ENCODE measurements around the gene PGPEP1. TPM values are rescaled to one million over a fixed set of nuclear protein-coding genes. Genes with fewer than 3 reads are reported as not detected.

The PGPEP1 gene
- polyA plus RNA-seq, 1 donor from 2014 or later = 5.9 TPM

- H3K36me3 ChIP-seq (ENCODE audit: insufficient read depth, low read length) = no peaks in the 10 kb centered on the region
- no peaks in the 10 kb centered on the region for H3K9me3 ChIP-seq (ENCODE audit: low read length)
- H3K27ac ChIP-seq (ENCODE audit: low read length) = no peak overlapping the region
Observed at GRCh38 chr19:18310118-18310909, 30.1 kb upstream of the PGPEP1 start.

GRCh38 chr19:18310966-18311365 is 29.4 kb upstream of the PGPEP1 start:
- H4K20me1 ChIP-seq (ENCODE audit: insufficient read depth) = no peaks in the 10 kb centered on the region
- no peaks in the 10 kb centered on the region for H3K27me3 ChIP-seq (ENCODE audit: insufficient read depth, low read depth, low read length)
- H3K4me2 ChIP-seq (ENCODE audit: low read length) = no peak overlapping the region
- H3F3A ChIP-seq (ENCODE audit: insufficient read depth, low read length, poor library complexity, severe bottlenecking) = no peaks in the 10 kb centered on the region
- H3K9ac ChIP-seq (ENCODE audit: low read length) = no peak overlapping the region
- H3K9me3 ChIP-seq (ENCODE audit: low read length) = no peaks in the 10 kb centered on the region
- no peaks in the 10 kb centered on the region for H3K9me2 ChIP-seq (ENCODE audit: insufficient read depth, low read length)
- H3K79me2 ChIP-seq (replicated peaks; ENCODE audit: insufficient read depth, low read length) = no peaks in the 10 kb centered on the region
- H3K36me3 ChIP-seq (ENCODE audit: insufficient read depth, low read length) = no peaks in the 10 kb centered on the region
- no peak overlapping the region for H2AFZ ChIP-seq (ENCODE audit: low read depth, low read length)
- no peak overlapping the region for H3K27ac ChIP-seq (ENCODE audit: low read length)
- H3K4me3 ChIP-seq (ENCODE audit: low read length) = no peak overlapping the region
- no peak for TF ChIP-seq EZH2 (IDR thresholded peaks at IDR 0.05; ENCODE audit: borderline replicate concordance, insufficient read depth, low read length, poor library complexity, severe bottlenecking)
- TF ChIP-seq CTCF (IDR thresholded peaks at IDR 0.05; ENCODE audit: poor library complexity, severe bottlenecking) = no peak
- TF ChIP-seq EP300 (conservative IDR thresholded peaks at IDR 0.05; ENCODE audit: poor library complexity, severe bottlenecking) = no peak
- no peak for TF ChIP-seq RAD21 (conservative IDR thresholded peaks at IDR 0.05)
- TF ChIP-seq, protein P1, sequence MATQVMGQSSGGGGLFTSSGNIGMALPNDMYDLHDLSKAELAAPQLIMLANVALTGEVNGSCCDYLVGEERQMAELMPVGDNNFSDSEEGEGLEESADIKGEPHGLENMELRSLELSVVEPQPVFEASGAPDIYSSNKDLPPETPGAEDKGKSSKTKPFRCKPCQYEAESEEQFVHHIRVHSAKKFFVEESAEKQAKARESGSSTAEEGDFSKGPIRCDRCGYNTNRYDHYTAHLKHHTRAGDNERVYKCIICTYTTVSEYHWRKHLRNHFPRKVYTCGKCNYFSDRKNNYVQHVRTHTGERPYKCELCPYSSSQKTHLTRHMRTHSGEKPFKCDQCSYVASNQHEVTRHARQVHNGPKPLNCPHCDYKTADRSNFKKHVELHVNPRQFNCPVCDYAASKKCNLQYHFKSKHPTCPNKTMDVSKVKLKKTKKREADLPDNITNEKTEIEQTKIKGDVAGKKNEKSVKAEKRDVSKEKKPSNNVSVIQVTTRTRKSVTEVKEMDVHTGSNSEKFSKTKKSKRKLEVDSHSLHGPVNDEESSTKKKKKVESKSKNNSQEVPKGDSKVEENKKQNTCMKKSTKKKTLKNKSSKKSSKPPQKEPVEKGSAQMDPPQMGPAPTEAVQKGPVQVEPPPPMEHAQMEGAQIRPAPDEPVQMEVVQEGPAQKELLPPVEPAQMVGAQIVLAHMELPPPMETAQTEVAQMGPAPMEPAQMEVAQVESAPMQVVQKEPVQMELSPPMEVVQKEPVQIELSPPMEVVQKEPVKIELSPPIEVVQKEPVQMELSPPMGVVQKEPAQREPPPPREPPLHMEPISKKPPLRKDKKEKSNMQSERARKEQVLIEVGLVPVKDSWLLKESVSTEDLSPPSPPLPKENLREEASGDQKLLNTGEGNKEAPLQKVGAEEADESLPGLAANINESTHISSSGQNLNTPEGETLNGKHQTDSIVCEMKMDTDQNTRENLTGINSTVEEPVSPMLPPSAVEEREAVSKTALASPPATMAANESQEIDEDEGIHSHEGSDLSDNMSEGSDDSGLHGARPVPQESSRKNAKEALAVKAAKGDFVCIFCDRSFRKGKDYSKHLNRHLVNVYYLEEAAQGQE (IDR thresholded peaks at IDR 0.05; ENCODE audit: borderline replicate concordance) = no peak
- TF ChIP-seq POLR2AphosphoS5 (IDR thresholded peaks at IDR 0.05) = no peak
- no peak for TF ChIP-seq SMC3 (conservative IDR thresholded peaks at IDR 0.05; ENCODE audit: poor library complexity)
- TF ChIP-seq TAF1 (IDR thresholded peaks at IDR 0.05; ENCODE audit: low read depth) = no peak

More at GRCh38 chr19:18310118-18310909, 30.1 kb upstream of the PGPEP1 start:
- no peaks in the 10 kb centered on the region for H4K20me1 ChIP-seq (ENCODE audit: insufficient read depth)
- no peaks in the 10 kb centered on the region for H3F3A ChIP-seq (ENCODE audit: insufficient read depth, low read length, poor library complexity, severe bottlenecking)
- no peak overlapping the region for H2AFZ ChIP-seq (ENCODE audit: low read depth, low read length)
- TF ChIP-seq RAD21 (conservative IDR thresholded peaks at IDR 0.05) (no peak), POLR2AphosphoS5 (IDR thresholded peaks at IDR 0.05) (no peak), EP300 (conservative IDR thresholded peaks at IDR 0.05; ENCODE audit: poor library complexity, severe bottlenecking) (no peak), TAF1 (IDR thresholded peaks at IDR 0.05; ENCODE audit: low read depth) (no peak), SMC3 (conservative IDR thresholded peaks at IDR 0.05; ENCODE audit: poor library complexity) (no peak), EZH2 (IDR thresholded peaks at IDR 0.05; ENCODE audit: borderline replicate concordance, insufficient read depth, low read length, poor library complexity, severe bottlenecking) (no peak), CTCF (IDR thresholded peaks at IDR 0.05; ENCODE audit: poor library complexity, severe bottlenecking) (no peak), MXI1 (conservative IDR thresholded peaks at IDR 0.05; ENCODE audit: poor library complexity, severe bottlenecking) (no peak)
- TF ChIP-seq, protein P1 (IDR thresholded peaks at IDR 0.05; ENCODE audit: borderline replicate concordance) = no peak
- no peak overlapping the region for H3K9ac ChIP-seq (ENCODE audit: low read length)
- no peaks in the 10 kb centered on the region for H3K27me3 ChIP-seq (ENCODE audit: insufficient read depth, low read depth, low read length)
- H3K4me3 ChIP-seq (ENCODE audit: low read length) = no peak overlapping the region
- no peaks in the 10 kb centered on the region for H3K79me2 ChIP-seq (replicated peaks; ENCODE audit: insufficient read depth, low read length)
- H3K9me2 ChIP-seq (ENCODE audit: insufficient read depth, low read length) = no peaks in the 10 kb centered on the region
- H3K4me2 ChIP-seq (ENCODE audit: low read length) = no peak overlapping the region

All from neural cell (in vitro differentiated cells).